GM19468 (cell line): ENCODE measurements around the gene ECSCR.
"Not testable (repeated sequence)": the region's sequence is repeated elsewhere in the genome, so short reads cannot be mapped to it uniquely, and the experiment has no call there.

Experiments used
- ATAC-seq: cut with Tn5 transposase; IDR thresholded peaks from one replicate; pipeline ENCODE4 v1.9.1; 2021; ENCODE audit warnings: mild to moderate bottlenecking, moderate library complexity, moderate number of reproducible peaks; ENCODE audit not compliant: unreplicated experiment; ENCODE audit errors: extremely low read depth

ECSCR gene, protein sequence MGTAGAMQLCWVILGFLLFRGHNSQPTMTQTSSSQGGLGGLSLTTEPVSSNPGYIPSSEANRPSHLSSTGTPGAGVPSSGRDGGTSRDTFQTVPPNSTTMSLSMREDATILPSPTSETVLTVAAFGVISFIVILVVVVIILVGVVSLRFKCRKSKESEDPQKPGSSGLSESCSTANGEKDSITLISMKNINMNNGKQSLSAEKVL

DNA sequence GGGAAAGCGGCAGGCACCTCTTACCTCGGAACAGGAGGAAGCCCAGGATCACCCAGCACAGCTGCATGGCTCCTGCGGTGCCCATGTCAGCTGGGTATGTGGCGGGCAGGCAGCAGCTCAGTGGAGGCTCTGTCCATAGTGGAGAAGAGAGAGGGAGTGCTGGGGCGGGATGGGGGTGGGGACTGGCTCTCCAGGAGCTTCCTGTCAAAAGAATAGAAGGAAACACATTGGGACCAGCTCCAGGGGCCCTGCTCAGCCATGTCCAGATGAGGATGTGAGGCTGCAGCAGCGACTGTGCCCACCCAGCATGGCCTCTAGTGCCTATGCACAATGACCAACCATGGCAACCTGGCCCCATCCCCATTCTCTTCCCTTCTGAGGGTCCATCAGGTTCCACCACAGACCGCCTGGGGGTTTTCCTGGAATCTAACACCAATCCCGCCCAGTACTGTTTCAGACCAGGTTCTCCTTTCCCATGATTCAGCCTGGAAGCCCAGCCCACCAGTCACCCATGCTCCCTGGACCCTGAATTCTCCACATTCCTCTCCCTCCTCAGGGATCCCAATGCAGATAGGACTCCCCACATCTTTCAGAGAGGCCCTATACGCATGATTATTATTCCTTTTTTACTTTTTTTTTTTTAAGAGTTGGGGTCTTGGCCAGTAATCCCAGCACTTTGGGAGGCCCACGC is at the start of gene ECSCR:
ECSCR (minus strand) TSS at position 158 of the 691 bp plus-strand sequence; CDS start at position 85, 73 bp downstream.
- ATAC-seq: no peak

DNA sequence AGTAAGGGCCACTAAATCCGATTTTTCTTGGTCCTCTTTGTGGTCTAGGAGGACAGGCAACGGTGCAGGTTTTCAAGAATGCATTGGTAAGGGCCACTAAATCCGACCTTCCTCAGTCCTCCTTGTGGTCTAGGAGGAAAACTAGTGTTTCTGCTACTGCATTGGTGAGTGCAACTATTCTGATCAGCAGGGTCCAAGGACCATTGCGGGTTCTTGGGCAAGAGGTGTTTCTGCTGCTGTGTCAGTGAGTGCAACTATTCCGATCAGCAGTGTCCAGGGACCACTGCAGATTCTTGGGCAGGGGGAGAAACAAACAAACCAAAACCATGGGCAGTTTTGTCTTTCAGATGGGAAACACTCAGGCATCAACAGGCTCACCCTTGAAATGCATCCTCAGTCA is 42.2 kb upstream of the ECSCR start:
- not testable (repeated sequence) for ATAC-seq

DNA sequence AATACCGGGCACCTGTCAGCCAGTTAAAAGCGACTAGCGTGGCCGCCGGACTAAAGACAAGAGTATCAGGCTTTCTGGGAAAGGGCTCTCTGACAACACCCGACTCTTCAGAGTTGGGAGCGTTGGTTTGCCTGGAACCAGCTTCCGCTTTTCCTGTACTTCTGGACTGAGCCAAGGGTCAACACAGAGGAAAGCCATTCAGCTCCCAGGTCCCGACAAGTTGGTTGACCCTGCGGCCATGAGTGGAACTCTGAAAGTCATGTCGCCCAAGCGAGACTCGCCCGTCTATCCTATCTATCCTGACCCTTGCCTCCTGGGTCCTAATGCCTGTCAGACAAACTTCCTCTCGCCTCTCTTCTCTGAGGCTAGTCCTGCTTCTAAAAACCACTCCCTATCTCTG is 41.3 kb upstream of the ECSCR start:
- not testable (repeated sequence) for ATAC-seq

DNA sequence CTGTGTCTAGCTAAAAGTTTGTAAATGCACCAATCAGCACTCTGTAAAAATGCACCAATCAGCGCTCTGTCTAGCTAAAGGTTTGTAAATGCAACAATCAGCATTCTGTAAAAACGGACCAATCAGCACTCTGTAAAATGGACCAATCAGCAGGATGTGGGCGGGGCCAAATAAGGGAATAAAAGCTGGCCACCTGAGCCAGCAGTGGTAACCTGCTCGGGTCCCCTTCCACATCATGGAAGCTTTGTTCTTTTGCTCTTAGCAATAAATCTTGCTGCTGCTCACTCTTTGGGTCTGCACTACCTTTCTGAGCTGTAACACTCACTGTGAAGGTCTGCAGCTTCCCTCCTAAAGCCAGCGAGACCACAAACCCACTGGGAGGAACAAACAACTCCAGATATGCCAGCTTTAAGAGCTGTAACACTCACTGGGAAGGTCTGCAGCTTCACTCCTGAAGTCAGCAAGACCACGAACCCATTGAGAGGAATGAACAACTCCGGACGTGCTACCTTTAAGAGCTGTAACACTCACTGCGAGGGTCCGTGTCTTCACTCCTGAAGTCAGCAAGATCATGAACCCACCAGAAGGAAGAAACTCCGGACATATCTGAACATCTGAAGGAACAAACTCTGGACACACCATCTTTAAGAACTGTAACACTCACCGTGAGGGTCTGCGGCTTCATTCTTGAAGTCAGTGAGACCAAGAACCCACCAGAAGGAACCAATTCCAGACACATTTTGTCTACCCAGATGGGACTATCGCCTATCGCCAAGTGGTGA is 40.7 kb upstream of the ECSCR start:
- ATAC-seq: not testable (repeated sequence)

DNA sequence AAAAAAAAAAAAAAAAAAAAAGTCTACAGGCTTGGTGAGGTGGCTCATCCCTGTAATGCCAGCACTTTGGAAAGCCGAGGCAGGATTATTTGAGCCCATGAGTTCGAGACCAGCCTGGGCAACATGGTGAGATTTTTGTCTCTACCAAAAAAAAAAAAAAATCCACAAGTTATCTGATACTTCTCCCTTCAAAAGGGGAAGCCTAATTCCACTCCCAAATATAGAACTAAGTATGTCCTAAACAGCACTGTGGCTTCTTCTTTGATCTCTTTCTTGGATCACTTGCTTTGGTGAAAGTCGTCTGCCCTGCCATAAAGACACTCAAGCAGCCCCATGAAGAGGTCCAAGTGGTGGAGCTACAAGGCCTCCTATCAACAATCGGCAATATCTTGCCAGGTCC is 38.8 kb upstream of the ECSCR start:
- no peak for ATAC-seq

DNA sequence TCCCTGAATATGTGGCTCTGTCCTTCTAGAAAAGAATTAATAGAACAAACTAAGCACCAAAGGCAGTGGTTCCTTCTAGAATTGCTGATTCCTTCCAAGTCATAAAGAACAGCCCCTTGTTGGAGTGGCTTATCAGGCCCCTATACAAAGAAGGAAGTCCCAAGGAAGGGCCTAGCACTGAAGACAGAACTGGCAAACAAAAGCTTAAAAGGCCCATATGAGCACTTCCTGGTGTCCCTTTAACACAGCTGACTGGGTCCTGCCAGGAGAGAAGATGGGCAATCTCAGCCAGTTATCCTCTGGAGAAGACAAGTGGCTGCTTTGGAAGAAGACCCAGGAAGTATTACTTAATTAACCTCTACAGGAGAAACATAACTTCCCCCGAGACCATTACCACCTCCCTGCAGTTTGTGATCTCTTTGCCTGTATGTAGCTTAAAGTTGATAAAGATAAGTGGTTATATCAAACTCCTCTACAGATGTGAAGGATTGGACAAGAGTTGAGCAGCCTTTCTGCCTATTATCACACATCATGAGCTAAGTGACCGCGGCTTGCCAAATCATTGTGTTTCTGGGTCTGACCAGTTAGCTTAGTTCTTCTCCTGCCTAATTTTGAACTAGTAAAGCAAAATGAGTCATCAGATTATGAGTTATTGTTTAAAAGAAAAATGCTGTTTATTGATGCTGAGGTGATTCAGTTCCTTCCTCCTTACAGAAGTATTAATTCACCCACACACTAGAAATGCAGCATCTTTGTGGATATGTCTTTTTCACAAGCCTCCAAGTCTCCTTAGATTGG is 33.3 kb upstream of the ECSCR start:
- no peak for ATAC-seq

DNA sequence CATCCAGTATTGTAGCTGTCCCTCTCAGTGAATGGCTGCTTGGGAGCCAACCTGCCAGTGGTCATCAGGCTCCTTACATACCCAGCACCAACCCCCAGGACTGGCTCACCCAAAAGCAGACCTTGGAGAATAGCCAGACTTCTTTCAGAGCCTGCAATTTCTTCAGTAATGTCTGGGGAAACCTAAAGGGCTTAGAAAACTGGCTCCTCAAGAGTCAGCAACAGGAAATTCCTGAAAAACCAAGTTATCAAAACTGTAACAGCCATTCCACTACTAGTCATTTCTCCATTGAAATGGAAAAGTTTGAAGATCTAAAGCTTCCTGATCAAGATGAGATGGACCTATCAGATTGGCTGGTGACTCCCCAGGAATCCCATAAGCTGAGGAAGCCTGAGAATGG is 32.3 kb upstream of the ECSCR start:
- no peak for ATAC-seq

DNA sequence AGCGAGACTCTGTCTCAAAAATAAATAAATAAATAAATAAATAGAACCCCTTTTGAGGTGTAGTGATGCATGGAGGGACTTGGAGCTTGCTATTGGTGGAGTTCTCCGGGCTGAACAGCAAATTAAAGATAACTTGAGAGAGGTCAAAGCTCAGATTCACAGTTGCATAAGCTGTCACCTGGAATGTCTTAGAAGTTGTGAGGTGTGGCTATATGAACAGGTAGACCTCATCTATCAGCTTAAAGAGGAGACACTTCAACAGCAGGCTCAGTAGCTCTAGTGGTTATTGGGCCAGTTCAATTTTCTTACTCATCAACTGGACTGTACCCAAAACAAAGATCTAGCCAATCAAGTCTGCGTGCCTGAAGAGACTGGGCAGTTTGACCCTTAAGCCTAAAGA is 31.7 kb upstream of the ECSCR start:
- no peak for ATAC-seq

DNA sequence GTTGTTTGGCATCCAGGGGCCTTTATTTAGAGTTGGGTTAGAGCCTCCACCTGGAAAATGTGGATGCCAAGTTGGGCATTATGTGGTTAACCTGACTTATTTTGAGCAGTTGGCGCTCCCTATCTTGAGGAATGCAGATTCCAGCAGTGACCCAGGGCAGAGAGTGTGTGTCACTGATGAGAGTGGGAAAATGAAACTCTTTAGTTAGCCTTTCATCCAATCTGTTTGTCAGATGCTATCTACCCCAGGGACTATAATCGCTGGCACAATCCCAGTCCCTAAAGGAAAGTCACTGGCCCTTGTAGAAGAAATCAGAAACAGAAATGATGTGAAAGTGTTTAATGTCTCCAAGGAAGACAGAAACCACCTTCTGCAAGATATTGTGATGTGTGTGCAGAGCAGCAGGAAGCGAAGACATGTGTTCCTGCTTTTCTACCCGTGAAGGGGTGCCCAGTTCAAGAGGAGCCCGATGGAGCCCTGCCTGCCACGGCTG is 30.2 kb upstream of the ECSCR start:
- no peak for ATAC-seq

DNA sequence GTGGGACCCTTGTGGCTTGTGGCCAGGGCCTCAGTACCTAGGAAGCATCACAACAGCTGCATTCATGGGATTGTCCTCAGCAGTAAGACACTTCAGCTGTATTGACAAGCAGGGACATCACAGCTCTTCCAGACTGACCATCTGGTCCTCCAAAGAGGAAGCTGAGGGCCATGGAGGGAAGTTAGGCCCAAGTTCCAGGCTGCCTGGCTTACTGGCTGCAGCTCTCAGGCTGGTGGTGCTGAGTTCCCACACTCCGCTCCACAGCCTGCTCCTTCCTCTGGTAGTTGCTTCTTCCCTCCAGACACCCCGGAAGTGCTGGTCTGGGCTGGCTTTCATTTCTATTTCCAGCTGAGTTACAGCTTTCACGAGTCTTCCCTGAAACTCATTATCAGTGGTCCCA is 25.7 kb upstream of the ECSCR start:
- ATAC-seq: no peak

DNA sequence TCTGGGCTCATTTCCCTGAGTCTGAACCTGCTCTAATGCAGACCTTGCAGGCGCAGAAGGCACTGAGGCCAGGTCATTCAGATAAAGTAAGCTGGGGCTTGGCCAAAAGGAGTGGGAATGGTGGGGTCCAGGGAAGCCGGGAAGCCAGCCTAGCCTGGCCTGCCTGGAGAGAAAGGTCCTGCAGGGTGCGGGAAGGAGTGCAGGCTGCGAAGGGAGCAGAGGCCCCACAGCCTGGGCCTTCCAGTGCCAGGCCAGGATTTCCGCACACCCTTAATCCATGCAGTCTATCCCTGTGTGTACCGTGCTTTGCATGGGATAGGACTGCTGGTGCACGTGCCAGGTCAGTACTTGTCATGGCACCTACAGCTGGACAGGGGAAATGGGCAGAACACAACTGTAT is 23.7 kb upstream of the ECSCR start:
- ATAC-seq: no peak

DNA sequence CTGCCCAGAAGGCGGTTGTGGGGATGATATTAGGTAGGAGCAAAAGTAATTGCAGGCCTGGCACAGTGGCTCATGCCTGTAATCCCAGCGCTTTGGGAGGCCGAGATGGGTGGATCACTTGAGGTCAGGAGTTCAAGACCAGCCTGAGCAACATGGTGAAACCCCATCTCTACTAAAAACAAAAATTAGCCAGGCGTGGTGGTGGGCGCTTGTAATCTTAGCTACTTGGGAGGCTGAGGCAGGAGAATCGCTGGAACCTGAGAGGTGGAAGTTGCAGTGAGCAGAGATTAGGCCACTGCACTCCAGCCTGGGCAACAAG is 20.3 kb upstream of the ECSCR start:
- not testable (repeated sequence) for ATAC-seq

DNA sequence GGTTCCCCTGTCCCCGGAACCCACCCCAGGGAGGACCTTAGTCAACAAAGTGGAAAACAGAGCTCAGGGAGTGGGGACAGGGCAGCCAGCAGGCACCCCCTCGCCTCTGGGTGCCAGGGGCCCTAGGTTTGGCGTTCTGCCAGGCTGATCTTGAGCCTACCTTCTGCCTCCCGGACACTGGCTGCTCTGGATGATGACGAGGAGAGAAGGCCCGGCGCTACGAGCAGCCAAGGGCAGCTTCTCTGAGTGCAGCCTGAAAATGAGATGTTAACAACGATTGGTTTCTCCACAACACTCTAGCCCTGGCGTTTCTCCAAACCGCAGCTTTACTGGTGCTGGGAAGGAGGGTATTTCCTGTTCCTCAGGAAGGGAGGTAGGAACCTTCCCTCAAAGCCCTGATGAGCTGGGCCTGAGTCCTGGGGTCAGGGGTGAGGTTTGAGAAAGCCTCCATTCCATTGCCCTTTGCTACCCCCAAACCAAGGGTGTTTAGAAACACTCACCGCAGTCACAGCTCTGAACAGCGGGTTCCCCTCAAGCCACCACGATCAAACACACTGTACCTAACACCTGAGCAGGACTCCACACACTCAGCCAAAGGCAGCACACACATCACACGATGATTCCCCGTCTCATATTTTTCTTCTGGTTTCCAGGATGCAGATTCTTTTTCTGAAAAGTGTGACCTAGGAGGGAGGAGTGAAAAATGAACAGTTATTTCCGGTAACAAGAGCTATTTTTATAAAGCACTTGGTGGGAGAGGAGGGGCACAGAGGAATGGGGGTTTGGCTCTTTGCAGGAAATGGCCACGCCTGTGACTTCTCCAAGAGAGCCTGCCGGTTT is 19.7 kb upstream of the ECSCR start, which contains the start of gene STING1:
STING1 (minus strand) TSS at position 709 of the 840 bp plus-strand sequence. CDS start 1,054 bp downstream, outside the sequence.
- ATAC-seq: no peak

DNA sequence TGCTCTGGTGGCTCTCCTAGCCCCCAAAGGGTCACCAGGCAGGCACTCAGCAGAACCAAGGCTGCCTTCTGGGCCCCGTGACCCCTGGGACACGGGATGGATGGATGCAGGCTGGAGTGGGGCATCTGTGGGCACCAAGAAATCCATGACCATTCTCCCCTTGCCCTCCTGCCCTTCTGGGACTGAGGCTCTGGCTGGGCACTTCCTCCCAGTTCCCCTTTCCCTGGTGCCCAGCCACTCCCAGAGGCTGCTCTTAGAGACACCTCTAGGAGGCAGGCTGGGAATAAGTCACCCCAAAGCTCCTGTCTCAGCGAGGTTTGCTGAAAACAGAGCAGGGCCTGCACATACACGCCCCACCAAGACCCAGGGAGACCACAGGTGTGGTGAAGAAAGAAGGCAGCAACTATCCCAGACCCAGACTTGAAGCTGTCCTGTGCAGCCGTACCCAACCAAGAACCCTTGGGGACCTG is 19.1 kb upstream of the ECSCR start:
- no peak for ATAC-seq

DNA sequence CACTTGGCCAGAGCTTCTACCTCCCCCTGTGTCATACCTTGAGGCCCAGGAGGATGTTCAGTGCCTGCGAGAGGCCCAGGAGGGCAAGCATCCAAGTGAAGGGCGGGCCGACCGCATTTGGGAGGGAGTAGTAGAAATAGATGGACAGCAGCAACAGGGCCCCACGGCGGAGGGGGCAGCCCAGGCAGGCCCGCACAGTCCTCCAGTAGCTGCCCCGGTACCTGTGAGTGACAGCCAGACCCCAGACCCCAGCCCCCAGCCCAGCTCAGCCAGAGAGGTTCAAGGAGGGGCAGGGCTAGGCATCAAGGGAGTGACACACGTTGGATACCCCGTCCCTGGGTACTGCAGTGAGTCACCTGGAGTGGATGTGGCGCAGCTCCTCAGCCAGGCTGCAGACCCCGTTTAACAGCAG is 18.6 kb upstream of the ECSCR start:
- ATAC-seq: no peak

DNA sequence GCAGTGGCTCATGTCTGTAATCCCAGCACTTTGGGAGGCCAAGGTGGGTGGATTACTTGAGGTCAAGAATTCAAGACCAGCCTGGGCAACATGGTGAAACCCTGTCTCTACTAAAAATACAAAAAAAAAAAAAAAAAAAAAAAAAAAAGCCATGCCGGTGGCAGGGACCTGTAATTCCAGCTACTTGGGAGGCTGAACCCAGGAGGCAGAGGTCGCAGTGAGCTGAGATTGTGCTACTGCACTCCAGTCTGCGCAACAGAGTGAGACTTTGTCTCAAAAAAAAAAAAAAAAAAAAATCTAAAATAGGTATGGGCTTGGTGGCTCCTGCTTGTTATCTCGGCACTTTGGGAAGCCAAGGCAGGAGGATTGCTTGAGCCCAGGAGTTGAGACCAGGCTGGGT is 17.2 kb upstream of the ECSCR start:
- ATAC-seq: not testable (repeated sequence)

DNA sequence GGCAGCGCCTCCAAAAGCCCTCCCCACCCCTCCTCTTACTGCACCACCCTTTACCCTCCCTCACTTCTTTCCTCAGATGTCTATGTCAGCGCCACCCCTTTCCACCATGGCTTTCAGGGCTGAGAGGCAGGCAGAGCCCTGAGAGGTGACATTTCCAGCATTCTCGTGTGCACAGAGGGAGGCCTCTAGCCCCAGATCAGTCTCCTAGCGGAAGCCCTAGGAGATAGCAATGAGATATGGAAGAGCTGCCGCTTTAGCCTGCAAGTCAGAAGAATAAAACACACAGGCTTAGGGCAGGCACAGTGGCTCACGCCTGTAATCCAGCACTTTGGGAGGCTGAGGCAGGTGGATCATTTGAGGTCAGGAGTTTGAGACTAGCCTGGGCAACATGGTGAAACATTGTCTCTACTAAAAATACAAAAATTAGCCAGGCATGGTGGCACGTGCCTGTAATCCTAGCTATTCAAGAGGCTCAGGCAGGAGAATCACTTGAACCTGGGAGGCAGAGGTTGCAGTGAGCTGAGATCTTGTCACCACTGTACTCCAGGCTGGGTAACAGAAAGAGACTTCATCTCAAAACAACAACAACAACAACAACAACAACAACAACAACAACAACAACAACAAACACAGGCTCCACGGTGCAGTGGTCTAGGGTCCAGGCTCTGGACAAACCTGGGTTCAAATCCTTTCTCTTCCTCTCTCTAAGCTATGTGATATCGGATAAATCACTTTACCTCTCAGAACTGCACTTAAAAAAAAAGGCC is 16.3 kb upstream of the ECSCR start:
- not testable (repeated sequence) for ATAC-seq

DNA sequence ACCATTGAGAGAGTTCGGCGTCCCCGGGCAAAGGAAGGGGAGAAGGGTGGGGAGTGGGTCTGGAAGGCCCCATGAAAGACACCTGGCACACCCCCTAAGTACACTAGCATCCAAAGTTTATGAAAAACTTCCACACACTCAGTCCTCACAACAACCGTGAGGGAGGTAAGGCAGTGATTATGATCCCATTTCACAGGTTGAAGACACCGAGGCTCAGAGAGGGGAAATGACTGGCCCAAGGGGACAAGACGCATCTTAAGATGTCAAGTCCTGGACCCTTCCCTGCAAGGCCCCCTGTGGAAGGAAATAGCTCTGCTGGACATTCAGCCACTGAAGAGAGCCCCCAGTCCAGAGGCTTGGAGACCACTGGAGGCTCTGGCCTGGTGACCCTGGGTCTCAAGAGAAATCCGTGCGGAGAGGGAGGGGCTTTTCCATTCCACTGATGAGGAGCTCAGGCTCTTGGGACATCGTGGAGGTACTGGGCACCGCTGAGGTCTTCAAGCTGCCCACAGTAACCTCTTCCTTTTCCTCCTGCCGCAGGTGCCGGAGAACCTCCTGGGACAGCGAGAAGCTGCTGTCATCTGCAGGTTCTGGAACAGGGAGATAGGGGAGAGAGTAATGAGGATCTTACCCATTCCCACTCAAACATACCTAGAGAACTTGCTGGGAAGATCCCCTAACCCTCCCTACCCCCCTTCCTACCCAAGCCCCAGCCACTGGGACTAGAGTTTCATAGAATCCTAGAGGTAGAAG is 13.5 kb upstream of the ECSCR start:
- no peak for ATAC-seq
